Progenitor cell of endocrine pancreas (in vitro differentiated cells): ENCODE measurements around the gene TAF10. TPM values are rescaled to one million over a fixed set of nuclear protein-coding genes. Genes with fewer than 3 reads are reported as not detected.

Experiments used
- DNase-seq: peaks from one replicate; pipeline ENCODE4 v3.0.0; 2021; ENCODE audit warnings: low spot score; ENCODE audit not compliant: unreplicated experiment
- H3K27ac Mint-ChIP-seq: 2 replicates; pipeline ENCODE4 v1.8.0; 2021; ENCODE audit warnings: mild to moderate bottlenecking, moderate library complexity, mixed read lengths
- H3K27me3 Mint-ChIP-seq: 2 replicates; pipeline ENCODE4 v1.8.0; 2021; ENCODE audit warnings: mixed read lengths
- H3K36me3 Mint-ChIP-seq: 2 replicates; pipeline ENCODE4 v1.8.0; 2022; ENCODE audit warnings: mixed read lengths; ENCODE audit not compliant: insufficient read depth
- H3K4me1 Mint-ChIP-seq: 2 replicates; pipeline ENCODE4 v1.8.0; 2021; ENCODE audit warnings: low read depth, mixed read lengths
- H3K4me3 Mint-ChIP-seq: 2 replicates; pipeline ENCODE4 v1.8.0; 2021; ENCODE audit warnings: low read depth, mild to moderate bottlenecking, moderate library complexity, mixed read lengths
- H3K9me3 Mint-ChIP-seq: 2 replicates; pipeline ENCODE4 v1.8.0; 2021; ENCODE audit warnings: low read depth, mixed read lengths
- total RNA-seq: library from RNA; stranded (reverse); gene quantifications from 2 replicates; pipeline ENCODE4 v1.2.1, GENCODE V29; 2021
- TF ChIP-seq, protein P1 (sequence below): fragments of 200-600 bp; sonication (generic); IDR thresholded peaks from one replicate; pipeline ENCODE4 v1.5.0; 2021; ENCODE audit warnings: antibody characterized with exemption, mild to moderate bottlenecking; ENCODE audit not compliant: unreplicated experiment

Gene TAF10
- total RNA-seq, 1 donor from 2014 or later: 148 TPM

DNA sequence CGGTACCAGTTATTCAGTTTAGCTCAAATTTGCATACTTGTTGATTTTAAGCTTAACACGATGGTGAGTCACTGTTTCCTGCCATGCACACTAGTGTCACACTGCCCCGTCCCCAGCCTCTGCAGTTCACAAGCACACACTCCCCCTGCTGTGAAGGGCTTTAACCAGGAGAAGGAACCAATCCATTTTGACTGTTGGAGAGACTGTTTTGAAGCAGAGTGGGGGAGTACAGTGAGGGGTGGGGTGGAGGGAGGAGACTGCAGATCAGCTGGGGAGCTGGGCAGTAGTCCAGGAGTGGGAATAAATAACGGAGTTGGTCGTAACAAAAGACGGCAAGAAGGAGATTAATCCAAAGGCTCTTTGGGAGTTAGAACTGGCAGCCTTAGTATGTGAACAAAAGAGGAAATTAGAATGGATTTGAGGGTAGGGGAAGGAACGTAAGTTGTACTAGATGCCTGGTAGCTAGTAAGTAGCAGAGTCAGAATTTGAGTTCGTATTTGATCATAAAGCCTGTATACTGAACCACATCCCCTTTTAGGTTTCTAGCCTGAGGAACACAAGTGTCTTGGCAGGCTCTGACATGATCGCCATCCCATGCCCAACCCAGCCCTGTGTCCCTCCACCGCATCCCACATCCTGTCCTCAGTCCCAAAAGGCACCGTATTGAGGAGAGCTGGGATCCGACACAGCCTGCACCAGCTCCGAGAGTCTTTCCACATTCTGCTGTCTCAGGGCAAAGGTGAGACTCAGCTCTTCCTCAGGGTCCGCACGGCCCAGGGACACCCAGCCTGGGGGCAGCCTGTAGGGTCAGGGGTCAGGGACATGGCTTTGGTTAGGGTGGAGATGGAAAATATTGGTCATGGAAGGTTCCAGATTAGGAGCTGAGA lies 6.3 kb upstream of the TAF10 start:
- H3K27ac Mint-ChIP-seq: peak overlapping the region; percentile 50

DNA sequence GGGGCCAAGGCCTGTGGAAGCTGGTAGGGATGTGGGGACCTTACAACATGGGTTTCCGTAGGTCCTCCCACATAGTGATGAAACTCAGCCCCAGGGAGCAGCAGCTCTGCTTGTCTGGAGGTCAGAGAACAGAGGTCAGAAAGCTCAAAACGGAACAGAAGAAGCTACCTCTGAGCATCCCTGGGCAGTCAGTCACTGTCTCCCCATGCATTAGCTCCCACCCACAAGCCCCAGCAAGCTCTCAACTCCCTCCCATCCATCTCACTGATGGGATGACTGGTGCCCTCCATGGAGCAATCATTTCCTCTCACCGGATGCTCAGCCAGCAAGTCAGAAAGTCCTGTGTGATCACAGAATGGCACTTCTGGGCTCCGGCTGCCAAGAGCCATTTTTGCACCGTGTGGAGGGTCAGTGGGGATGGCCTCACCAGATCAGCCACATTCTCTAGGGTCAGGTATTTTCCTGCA lies 5.3 kb upstream of the TAF10 start:
- TF ChIP-seq, protein P1, sequence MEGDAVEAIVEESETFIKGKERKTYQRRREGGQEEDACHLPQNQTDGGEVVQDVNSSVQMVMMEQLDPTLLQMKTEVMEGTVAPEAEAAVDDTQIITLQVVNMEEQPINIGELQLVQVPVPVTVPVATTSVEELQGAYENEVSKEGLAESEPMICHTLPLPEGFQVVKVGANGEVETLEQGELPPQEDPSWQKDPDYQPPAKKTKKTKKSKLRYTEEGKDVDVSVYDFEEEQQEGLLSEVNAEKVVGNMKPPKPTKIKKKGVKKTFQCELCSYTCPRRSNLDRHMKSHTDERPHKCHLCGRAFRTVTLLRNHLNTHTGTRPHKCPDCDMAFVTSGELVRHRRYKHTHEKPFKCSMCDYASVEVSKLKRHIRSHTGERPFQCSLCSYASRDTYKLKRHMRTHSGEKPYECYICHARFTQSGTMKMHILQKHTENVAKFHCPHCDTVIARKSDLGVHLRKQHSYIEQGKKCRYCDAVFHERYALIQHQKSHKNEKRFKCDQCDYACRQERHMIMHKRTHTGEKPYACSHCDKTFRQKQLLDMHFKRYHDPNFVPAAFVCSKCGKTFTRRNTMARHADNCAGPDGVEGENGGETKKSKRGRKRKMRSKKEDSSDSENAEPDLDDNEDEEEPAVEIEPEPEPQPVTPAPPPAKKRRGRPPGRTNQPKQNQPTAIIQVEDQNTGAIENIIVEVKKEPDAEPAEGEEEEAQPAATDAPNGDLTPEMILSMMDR: no peak
- DNase-seq: no peak
- Mint-ChIP-seq H3K4me1 (peaks cover 1% of the 10 kb centered on the region), H3K27ac (no peak overlapping the region), H3K27me3 (no peaks in the 10 kb centered on the region), H3K4me3 (no peak overlapping the region), H3K36me3 (peaks cover 2% of the 10 kb centered on the region), H3K9me3 (no peaks in the 10 kb centered on the region)

More for the DNA sequence above, 6.3 kb upstream of the TAF10 start:
- Mint-ChIP-seq H3K4me3 (no peak overlapping the region), H3K36me3 (peaks cover 2% of the 10 kb centered on the region), H3K4me1 (peaks cover 1% of the 10 kb centered on the region), H3K9me3 (no peaks in the 10 kb centered on the region), H3K27me3 (no peaks in the 10 kb centered on the region)
- DNase-seq: no peak
- TF ChIP-seq, protein P1: no peak

DNA sequence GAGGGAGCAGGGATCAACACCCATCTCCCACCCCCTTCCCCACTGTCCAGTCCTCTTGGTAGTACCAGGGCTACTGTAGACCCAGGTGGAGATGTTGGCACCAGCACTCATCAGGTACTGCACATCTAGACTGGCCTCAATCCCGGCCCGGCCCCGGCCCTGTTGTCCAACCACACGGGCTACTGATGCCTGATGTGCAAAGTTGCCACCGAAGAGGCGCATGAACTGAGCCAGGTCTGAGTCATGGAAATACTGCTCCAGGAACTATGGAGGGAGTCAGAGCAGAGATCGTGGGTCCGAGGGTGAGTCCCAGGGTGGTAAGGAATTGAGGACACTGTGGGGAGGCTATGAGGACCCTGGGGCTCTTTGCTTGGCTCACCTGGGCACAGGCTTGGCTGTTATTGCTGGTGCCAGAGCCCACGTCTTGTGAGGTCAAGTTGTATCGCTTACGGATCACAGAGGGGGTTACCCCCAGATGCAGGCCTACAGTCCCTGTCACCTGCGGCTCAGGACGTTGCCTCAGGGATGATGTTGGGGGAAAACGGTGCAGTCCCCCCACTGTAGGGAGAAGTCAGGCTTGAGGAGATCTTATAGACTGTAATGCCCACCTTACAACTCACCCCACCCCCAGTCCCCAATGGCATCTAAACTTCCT lies 4.7 kb upstream of the TAF10 start:
- no peak overlapping the region for H3K4me3 Mint-ChIP-seq
- peaks cover 1% of the 10 kb centered on the region for H3K4me1 Mint-ChIP-seq
- H3K36me3 Mint-ChIP-seq: peaks cover 2% of the 10 kb centered on the region
- no peaks in the 10 kb centered on the region for H3K27me3 Mint-ChIP-seq
- H3K9me3 Mint-ChIP-seq: no peaks in the 10 kb centered on the region
- DNase-seq: no peak
- TF ChIP-seq, protein P1: no peak
- H3K27ac Mint-ChIP-seq: no peak overlapping the region

DNA sequence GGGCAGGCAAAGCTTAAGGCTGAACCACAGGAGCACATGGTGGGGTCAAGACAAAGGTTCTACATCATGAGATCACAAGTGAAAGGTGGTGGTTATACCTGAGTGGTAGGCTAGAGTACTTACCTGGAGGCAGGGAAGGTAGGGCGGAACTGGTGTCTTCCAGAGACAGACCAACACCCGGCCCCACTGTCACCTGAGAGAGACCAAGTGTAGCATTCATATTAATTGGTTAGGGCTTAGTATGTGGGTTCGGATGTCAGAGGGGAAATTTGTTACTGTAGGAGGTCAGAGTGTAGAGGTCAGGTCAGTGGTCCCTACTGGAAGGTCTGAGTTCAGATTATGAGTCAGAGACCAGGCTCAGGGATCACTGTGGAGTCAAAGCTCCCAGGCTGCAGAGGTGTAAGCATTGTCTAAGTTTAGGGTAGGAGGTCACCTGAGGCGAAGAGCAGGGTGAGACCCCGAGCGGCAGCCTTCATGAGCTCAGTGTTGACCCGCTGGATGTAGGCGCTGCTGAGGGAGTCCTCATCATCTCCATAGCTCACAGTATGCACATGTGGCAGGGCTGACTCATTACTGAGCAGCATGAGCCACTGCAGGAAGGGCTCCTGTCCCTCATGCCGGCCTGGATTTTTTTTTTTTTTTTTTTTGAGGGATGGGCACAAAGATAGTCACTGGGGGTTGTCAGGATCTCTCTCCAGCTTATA lies 4.0 kb upstream of the TAF10 start:
- Mint-ChIP-seq H3K27ac (no peak overlapping the region), H3K4me3 (no peak overlapping the region), H3K36me3 (peaks cover 2% of the 10 kb centered on the region), H3K9me3 (no peaks in the 10 kb centered on the region), H3K27me3 (no peaks in the 10 kb centered on the region), H3K4me1 (peaks cover 6% of the 10 kb centered on the region)
- TF ChIP-seq, protein P1: no peak
- DNase-seq: no peak

DNA sequence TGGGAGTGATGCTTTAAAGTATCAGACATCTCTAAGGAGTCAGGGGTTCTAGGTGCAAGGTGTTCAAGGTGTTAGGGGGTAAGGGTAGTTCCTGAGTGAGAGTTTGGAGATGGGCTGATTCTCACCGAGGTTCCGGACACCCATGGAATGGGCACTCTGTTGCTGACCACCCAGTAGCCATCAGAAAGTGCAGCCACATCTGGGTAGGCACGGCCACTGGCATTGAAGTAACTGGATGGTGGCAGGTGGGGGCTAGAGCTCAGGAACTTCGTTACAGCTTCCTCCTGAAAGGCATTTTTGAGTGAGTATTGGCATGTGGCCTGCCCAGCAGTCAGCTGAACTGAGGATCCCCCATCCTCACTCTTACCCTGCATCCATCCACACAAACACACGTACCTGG lies 3.0 kb upstream of the TAF10 start:
- Mint-ChIP-seq H3K27ac (no peak overlapping the region), H3K9me3 (no peaks in the 10 kb centered on the region), H3K4me1 (peaks cover 9% of the 10 kb centered on the region), H3K27me3 (no peaks in the 10 kb centered on the region), H3K4me3 (no peak overlapping the region), H3K36me3 (peaks cover 6% of the 10 kb centered on the region)
- TF ChIP-seq, protein P1: no peak
- DNase-seq: no peak
